HCT116 (cell line): Measurements from ENCODE around the gene COMTD1. TPM values are rescaled to one million over a fixed set of nuclear protein-coding genes. Genes with fewer than 3 reads are reported as not detected.

Experiments used
- ATAC-seq: fragments of 200-7000 bp; cut with Tn5 transposase; 2 replicates; pipeline ENCODE4 v1.9.1; 2020; ENCODE audit warnings: mild to moderate bottlenecking, moderate library complexity
- BruUV-seq: library from RNA; stranded (reverse); fragments of 400-500 nt; replicated peaks from 2 replicates; lab custom pipeline; 2021; lab: Mats Ljungman, UMichigan
- CTCF ChIA-PET: fragments of 300-600 bp; sonication (Branson Sonifier 250); formaldehyde crosslinking; loops from one replicate; lab custom pipeline; 2021; ENCODE audit warnings: antibody characterized with exemption; lab: Charles Lee
- POLR2A ChIA-PET: fragments of 300-600, 350-600 bp; sonication (Branson Sonifier 250); formaldehyde crosslinking; loops from one replicate; lab custom pipeline; 2021; ENCODE audit warnings: antibody characterized with exemption; lab: Charles Lee
- RAD21 ChIA-PET, 2 experiments: fragments of 300-600 bp; sonication (Branson Sonifier 250); formaldehyde crosslinking; loops; one replicate each; lab custom pipeline; 2023; ENCODE audit warnings: low total read pairs in 2 of 2; ENCODE audit not compliant: uncharacterized antibody in 2 of 2, unreplicated experiment in 2 of 2, low non-redundant PET in 1 of 2; lab: Charles Lee
- DNase-seq: peaks from one replicate; pipeline ENCODE4 v3.0.0-alpha.2; 2010; ENCODE audit warnings: low read depth, low spot score
- H2AFZ ChIP-seq: fragments of 200-600 bp; shearing (Covaris generic), sonication (generic); 2 replicates; pipeline ENCODE4 v1.6.1; 2017; ENCODE audit warnings: low read depth, mixed run types, mixed read lengths, antibody characterized with exemption, low read length; ENCODE audit not compliant: poor library complexity, severe bottlenecking
- H3K27ac ChIP-seq: 2 replicates; pipeline ENCODE4 v1.5.1; 2012; ENCODE audit warnings: low read depth, low read length
- H3K27me3 ChIP-seq: fragments of 200-600 bp; sonication (generic); 2 replicates; pipeline ENCODE4 v1.6.1; 2016; ENCODE audit warnings: mixed run types, low read length, mixed read lengths; ENCODE audit not compliant: insufficient read depth
- H3K36me3 ChIP-seq, 2 experiments: fragments of 200-500 bp in 1 of 2; fragments of 200-600 bp in 1 of 2; sonication (Bioruptor generic) in 1 of 2; sonication (generic) in 1 of 2; 2 replicates each; pipeline versions ENCODE4 v1.5.1 to v1.6.1; 2014 to 2016; ENCODE audit warnings: low read length in 2 of 2, inconsistent platforms in 1 of 2, mixed read lengths in 1 of 2, mixed run types in 1 of 2; ENCODE audit not compliant: insufficient read depth in 2 of 2, control insufficient read depth in 1 of 2
- H3K4me1 ChIP-seq, 2 experiments: fragments of 200-600 bp in 1 of 2; sonication (generic) in 1 of 2; 2 replicates each; pipeline versions ENCODE4 v1.5.1 to v1.6.1; 2012 to 2017; ENCODE audit warnings: low read length in 2 of 2, inconsistent platforms in 1 of 2, mild to moderate bottlenecking in 1 of 2, mixed read lengths in 1 of 2, mixed run types in 1 of 2, moderate library complexity in 1 of 2; ENCODE audit not compliant: insufficient read depth in 2 of 2, control insufficient read depth in 1 of 2
- H3K4me2 ChIP-seq: fragments of 200-600 bp; sonication (generic); 2 replicates; pipeline ENCODE4 v1.6.1; 2017; ENCODE audit warnings: mixed run types, low read length, mixed read lengths
- H3K4me3 ChIP-seq, 2 experiments: fragments of 200-600 bp in 1 of 2; sonication (generic) in 1 of 2; replicated peaks in 1 of 2; 2 replicates each; pipeline ENCODE4 v1.5.1; 2011 to 2016; ENCODE audit warnings: low read length in 2 of 2, control low read depth in 1 of 2, low read depth in 1 of 2, mild to moderate bottlenecking in 1 of 2, mixed read lengths in 1 of 2, mixed run types in 1 of 2
- H3K79me2 ChIP-seq: fragments of 200-600 bp; sonication (generic); 2 replicates; pipeline ENCODE4 v1.6.1; 2017; ENCODE audit warnings: mild to moderate bottlenecking, mixed run types, low read length, moderate library complexity, mixed read lengths; ENCODE audit not compliant: insufficient read depth
- H3K9ac ChIP-seq: fragments of 200-600 bp; sonication (generic); 2 replicates; pipeline ENCODE4 v1.6.1; 2016; ENCODE audit warnings: low read length, mixed read lengths
- H3K9me2 ChIP-seq: fragments of 200-600 bp; sonication (generic), shearing (Covaris generic); 2 replicates; pipeline ENCODE4 v1.6.1; 2017; ENCODE audit warnings: mixed run types, mild to moderate bottlenecking, moderate library complexity; ENCODE audit not compliant: insufficient read depth
- H3K9me3 ChIP-seq, 2 experiments: fragments of 200-500 bp in 1 of 2; fragments of 200-600 bp in 1 of 2; sonication (Bioruptor generic) in 1 of 2; sonication (generic) in 1 of 2; 2 replicates each; pipeline ENCODE4 v1.6.1; 2014 to 2017; ENCODE audit warnings: low read length in 2 of 2, mixed read lengths in 2 of 2, inconsistent platforms in 1 of 2, low read depth in 1 of 2, mild to moderate bottlenecking in 1 of 2, mixed run types in 1 of 2, moderate library complexity in 1 of 2; ENCODE audit not compliant: control insufficient read depth in 1 of 2, insufficient read depth in 1 of 2
- H4K20me1 ChIP-seq: fragments of 200-600 bp; sonication (generic), shearing (Covaris generic); 2 replicates; pipeline ENCODE4 v1.6.1; 2017; ENCODE audit warnings: mixed run types, mild to moderate bottlenecking, moderate library complexity; ENCODE audit not compliant: insufficient read depth
- CBX3 ChIP-seq: IDR thresholded peaks from 2 replicates; pipeline ENCODE4 v1.6.1; 2012; ENCODE audit warnings: low read depth
- EZH2 ChIP-seq: fragments of 200-600 bp; sonication (generic); IDR thresholded peaks from 2 replicates; pipeline ENCODE4 v1.6.1; 2017; ENCODE audit warnings: antibody characterized with exemption, mixed run types
- EZH2phosphoT487 ChIP-seq: fragments of 200-600 bp; IDR thresholded peaks from 2 replicates; pipeline ENCODE4 v1.6.1; 2018; ENCODE audit warnings: antibody characterized with exemption, borderline replicate concordance
- JUND ChIP-seq: IDR thresholded peaks from 2 replicates; pipeline ENCODE4 v1.6.1; 2012
- POLR2A ChIP-seq: IDR thresholded peaks from 2 replicates; pipeline ENCODE4 v1.7.0; 2011; ENCODE audit warnings: borderline replicate concordance; ENCODE audit not compliant: insufficient read depth, insufficient read length; ENCODE audit errors: extremely low read depth
- POLR2AphosphoS5 ChIP-seq: IDR thresholded peaks from 2 replicates; pipeline ENCODE4 v1.6.1; 2011; ENCODE audit warnings: mild to moderate bottlenecking, low read depth, low read length, moderate library complexity
- SP1 ChIP-seq: IDR thresholded peaks from 2 replicates; pipeline ENCODE4 v1.6.1; 2012; ENCODE audit warnings: low read depth
- SRF ChIP-seq: IDR thresholded peaks from 2 replicates; pipeline ENCODE4 v1.6.1; 2012; ENCODE audit warnings: low read depth
- YY1 ChIP-seq: IDR thresholded peaks from 2 replicates; pipeline ENCODE4 v1.6.1; 2011; ENCODE audit warnings: low read length, low read depth, moderate library complexity, mild to moderate bottlenecking; ENCODE audit not compliant: insufficient replicate concordance; ENCODE audit errors: extremely low read depth
- ZFX ChIP-seq: fragments of 450-650 bp; IDR thresholded peaks from 2 replicates; pipeline ENCODE4 v1.6.1; 2017
- ZNF274 ChIP-seq: fragments of 200-500 bp; sonication (Bioruptor generic); IDR thresholded peaks from 2 replicates; pipeline ENCODE4 v1.6.1; 2014; ENCODE audit warnings: mild to moderate bottlenecking, low read depth, low read length, inconsistent platforms
- intact Hi-C: fragments of 100-400 bp; cut with micrococcal nuclease; formaldehyde crosslinking; loops from 2 replicates; pipeline ENCODE4 v1.10.0; 2022
- total RNA-seq: library from RNA; stranded (reverse); gene quantifications from one replicate; pipeline ENCODE4 v1.2.1, GENCODE V29; 2021; ENCODE audit not compliant: unreplicated experiment
- TF ChIP-seq, protein P1 (sequence below), 3 experiments: fragments of 200-600 bp in 1 of 3; sonication (generic) in 1 of 3; IDR thresholded peaks in 2 of 3; conservative IDR thresholded peaks in 1 of 3; 2 replicates each; pipeline ENCODE4 v1.5.1; 2012 to 2017; ENCODE audit warnings: low read depth in 2 of 3, low read length in 2 of 3, antibody characterized with exemption in 1 of 3, borderline replicate concordance in 1 of 3, control low read depth in 1 of 3, mild to moderate bottlenecking in 1 of 3, mixed read lengths in 1 of 3, mixed run types in 1 of 3, moderate library complexity in 1 of 3; ENCODE audit not compliant: insufficient read depth in 1 of 3
- TF ChIP-seq, protein P2 (sequence below): IDR thresholded peaks from 2 replicates; pipeline ENCODE4 v1.6.1; 2012; ENCODE audit warnings: low read depth
- TF ChIP-seq, protein P3 (sequence below): IDR thresholded peaks from 2 replicates; pipeline ENCODE4 v1.6.1; 2011; ENCODE audit warnings: mild to moderate bottlenecking, low read length, moderate library complexity; ENCODE audit not compliant: insufficient replicate concordance; ENCODE audit errors: extremely low read depth
- TF ChIP-seq, protein P4 (sequence below): IDR thresholded peaks from 2 replicates; pipeline ENCODE4 v1.6.1; 2012

The COMTD1 gene
- total RNA-seq, 1 experiment from 2014 or later, result 35.1 TPM

DNA sequence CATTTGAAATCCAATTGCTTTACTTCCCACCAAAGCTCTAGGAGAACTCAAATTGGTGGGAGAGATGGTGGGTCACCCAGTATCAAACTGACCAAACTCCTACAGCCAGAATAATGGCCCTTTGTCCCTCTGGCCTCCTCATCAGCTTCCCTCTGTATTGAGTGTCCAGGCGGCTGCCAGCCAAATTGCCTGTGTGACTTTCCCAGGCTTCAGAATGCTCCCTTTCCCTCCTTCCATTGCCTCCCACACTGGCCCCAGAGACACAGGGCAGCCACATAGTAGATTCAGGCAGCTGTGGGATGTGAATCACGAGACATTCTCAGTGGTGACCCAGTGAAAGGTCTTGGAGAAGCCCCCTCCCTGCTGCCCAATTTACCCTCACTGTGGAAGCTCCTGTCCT, 37.9 kb downstream of the COMTD1 start:
- Histone ChIP-seq H3K36me3 (no peaks in the 10 kb centered on the region), H3K27me3 (no peaks in the 10 kb centered on the region), H3K9ac (no peak overlapping the region), H4K20me1 (no peaks in the 10 kb centered on the region), H3K4me2 (no peak overlapping the region), H3K27ac (no peak overlapping the region), H3K9me2 (no peaks in the 10 kb centered on the region), H3K4me1 (peaks cover 2 to 29% of the 10 kb centered on the region in 2 experiments; a peak in 2 of 4 replicates), H3K79me2 (no peaks in the 10 kb centered on the region), H3K9me3 (no peaks in the 10 kb centered on the region), H2AFZ (no peak overlapping the region), H3K4me3 (no peak overlapping the region)
- BruUV-seq, result no TSS peak
- TF ChIP-seq, protein P1, sequence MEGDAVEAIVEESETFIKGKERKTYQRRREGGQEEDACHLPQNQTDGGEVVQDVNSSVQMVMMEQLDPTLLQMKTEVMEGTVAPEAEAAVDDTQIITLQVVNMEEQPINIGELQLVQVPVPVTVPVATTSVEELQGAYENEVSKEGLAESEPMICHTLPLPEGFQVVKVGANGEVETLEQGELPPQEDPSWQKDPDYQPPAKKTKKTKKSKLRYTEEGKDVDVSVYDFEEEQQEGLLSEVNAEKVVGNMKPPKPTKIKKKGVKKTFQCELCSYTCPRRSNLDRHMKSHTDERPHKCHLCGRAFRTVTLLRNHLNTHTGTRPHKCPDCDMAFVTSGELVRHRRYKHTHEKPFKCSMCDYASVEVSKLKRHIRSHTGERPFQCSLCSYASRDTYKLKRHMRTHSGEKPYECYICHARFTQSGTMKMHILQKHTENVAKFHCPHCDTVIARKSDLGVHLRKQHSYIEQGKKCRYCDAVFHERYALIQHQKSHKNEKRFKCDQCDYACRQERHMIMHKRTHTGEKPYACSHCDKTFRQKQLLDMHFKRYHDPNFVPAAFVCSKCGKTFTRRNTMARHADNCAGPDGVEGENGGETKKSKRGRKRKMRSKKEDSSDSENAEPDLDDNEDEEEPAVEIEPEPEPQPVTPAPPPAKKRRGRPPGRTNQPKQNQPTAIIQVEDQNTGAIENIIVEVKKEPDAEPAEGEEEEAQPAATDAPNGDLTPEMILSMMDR (IDR thresholded peaks at IDR 0.05 in 2 of 3, conservative IDR thresholded peaks at IDR 0.05 in 1 of 3; ENCODE audit: borderline replicate concordance in 1 of 3, insufficient read depth in 1 of 3, low read depth in 2 of 3, low read length in 2 of 3), result no peak
- no peak for TF ChIP-seq POLR2A
- no peak for TF ChIP-seq EZH2
- no peak for TF ChIP-seq SP1
- TF ChIP-seq JUND, result no peak
- TF ChIP-seq SRF, result no peak
- TF ChIP-seq YY1, result no peak
- TF ChIP-seq POLR2AphosphoS5, result no peak
- TF ChIP-seq, protein P2, sequence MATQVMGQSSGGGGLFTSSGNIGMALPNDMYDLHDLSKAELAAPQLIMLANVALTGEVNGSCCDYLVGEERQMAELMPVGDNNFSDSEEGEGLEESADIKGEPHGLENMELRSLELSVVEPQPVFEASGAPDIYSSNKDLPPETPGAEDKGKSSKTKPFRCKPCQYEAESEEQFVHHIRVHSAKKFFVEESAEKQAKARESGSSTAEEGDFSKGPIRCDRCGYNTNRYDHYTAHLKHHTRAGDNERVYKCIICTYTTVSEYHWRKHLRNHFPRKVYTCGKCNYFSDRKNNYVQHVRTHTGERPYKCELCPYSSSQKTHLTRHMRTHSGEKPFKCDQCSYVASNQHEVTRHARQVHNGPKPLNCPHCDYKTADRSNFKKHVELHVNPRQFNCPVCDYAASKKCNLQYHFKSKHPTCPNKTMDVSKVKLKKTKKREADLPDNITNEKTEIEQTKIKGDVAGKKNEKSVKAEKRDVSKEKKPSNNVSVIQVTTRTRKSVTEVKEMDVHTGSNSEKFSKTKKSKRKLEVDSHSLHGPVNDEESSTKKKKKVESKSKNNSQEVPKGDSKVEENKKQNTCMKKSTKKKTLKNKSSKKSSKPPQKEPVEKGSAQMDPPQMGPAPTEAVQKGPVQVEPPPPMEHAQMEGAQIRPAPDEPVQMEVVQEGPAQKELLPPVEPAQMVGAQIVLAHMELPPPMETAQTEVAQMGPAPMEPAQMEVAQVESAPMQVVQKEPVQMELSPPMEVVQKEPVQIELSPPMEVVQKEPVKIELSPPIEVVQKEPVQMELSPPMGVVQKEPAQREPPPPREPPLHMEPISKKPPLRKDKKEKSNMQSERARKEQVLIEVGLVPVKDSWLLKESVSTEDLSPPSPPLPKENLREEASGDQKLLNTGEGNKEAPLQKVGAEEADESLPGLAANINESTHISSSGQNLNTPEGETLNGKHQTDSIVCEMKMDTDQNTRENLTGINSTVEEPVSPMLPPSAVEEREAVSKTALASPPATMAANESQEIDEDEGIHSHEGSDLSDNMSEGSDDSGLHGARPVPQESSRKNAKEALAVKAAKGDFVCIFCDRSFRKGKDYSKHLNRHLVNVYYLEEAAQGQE, result no peak
- TF ChIP-seq EZH2phosphoT487, result no peak
- TF ChIP-seq, protein P3, sequence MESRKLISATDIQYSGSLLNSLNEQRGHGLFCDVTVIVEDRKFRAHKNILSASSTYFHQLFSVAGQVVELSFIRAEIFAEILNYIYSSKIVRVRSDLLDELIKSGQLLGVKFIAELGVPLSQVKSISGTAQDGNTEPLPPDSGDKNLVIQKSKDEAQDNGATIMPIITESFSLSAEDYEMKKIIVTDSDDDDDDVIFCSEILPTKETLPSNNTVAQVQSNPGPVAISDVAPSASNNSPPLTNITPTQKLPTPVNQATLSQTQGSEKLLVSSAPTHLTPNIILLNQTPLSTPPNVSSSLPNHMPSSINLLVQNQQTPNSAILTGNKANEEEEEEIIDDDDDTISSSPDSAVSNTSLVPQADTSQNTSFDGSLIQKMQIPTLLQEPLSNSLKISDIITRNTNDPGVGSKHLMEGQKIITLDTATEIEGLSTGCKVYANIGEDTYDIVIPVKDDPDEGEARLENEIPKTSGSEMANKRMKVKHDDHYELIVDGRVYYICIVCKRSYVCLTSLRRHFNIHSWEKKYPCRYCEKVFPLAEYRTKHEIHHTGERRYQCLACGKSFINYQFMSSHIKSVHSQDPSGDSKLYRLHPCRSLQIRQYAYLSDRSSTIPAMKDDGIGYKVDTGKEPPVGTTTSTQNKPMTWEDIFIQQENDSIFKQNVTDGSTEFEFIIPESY, result no peak
- no peak for TF ChIP-seq CBX3
- TF ChIP-seq ZFX, result no peak
- TF ChIP-seq, protein P4, sequence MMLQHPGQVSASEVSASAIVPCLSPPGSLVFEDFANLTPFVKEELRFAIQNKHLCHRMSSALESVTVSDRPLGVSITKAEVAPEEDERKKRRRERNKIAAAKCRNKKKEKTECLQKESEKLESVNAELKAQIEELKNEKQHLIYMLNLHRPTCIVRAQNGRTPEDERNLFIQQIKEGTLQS, result no peak
- no peak for TF ChIP-seq ZNF274
- ChIA-PET CTCF (no interaction called here), RAD21 (no interaction called here), POLR2A (no interaction called here)
- no peak for ATAC-seq
- intact Hi-C loops, result no loop called here
- DNase-seq, result no peak
